HepG2 (cell line): ENCODE data around the gene SNAP47. TPM values are rescaled to one million over a fixed set of nuclear protein-coding genes. Genes with fewer than 3 reads are reported as not detected.

Source experiments
- BHLHE40 ChIP-seq: IDR thresholded peaks from 2 replicates; pipeline ENCODE4 v1.6.1; 2011; ENCODE audit warnings: low read length, improper control_type of control experiment
- CENPBD1 ChIP-seq: sonication (generic); formaldehyde crosslinking; IDR thresholded peaks from 2 replicates; pipeline ENCODE4 v1.8.0; 2022; ENCODE audit warnings: missing genetic modification reagents, low read depth, mild to moderate bottlenecking, borderline replicate concordance
- MLXIP ChIP-seq: sonication (generic); formaldehyde crosslinking; IDR thresholded peaks from 2 replicates; pipeline ENCODE4 v1.9.0; 2021; ENCODE audit warnings: missing genetic modification reagents, borderline replicate concordance
- TIGD3 ChIP-seq: sonication (generic); formaldehyde crosslinking; IDR thresholded peaks from 2 replicates; pipeline ENCODE4 v1.5.1; 2020; ENCODE audit warnings: mild to moderate bottlenecking, missing genetic modification reagents, borderline replicate concordance
- ZNF362 ChIP-seq: sonication (generic); formaldehyde crosslinking; IDR thresholded peaks from 2 replicates; pipeline ENCODE4 v1.4.0; 2020; ENCODE audit warnings: missing genetic modification reagents, mild to moderate bottlenecking, borderline replicate concordance
- polyA plus RNA-seq, 8 experiments: library from polyadenylated mRNA; depleted of rRNA in 3 of 8; stranded (reverse) in 7 of 8; unstranded in 1 of 8; fragments of >200 nt; fragmentation: Illumina TruSeq in 4 of 8; extraction: Trizol in 4 of 8; gene quantifications; 2 replicates each; pipeline versions ENCODE4 v1.2.1 to v1.2.3, GENCODE V29; 2011 to 2016; ENCODE audit warnings: low read depth in 4 of 8, missing spikeins in 1 of 8, mixed read lengths in 1 of 8; ENCODE audit not compliant: insufficient read depth in 1 of 8
- total RNA-seq, 5 experiments: library from RNA; depleted of rRNA; stranded (reverse); fragments of >200 nt; fragmentation: Illumina TruSeq; extraction: Trizol; gene quantifications; 2 replicates each; pipeline ENCODE4 v1.2.3, GENCODE V29; 2016; ENCODE audit warnings: low read depth in 1 of 5

The SNAP47 gene
- total and polyA plus RNA-seq, 2 of the 13 experiments (the other 11 are each of a cell fraction or from before 2014, with no cell fraction given) = 13.6 to 25.1 TPM

- TF ChIP-seq ZNF362 (CRISPR knock-in tag) (no peak), CENPBD1 (CRISPR knock-in tag) (no peak), MLXIP (CRISPR knock-in tag) (no peak), BHLHE40 (no peak), TIGD3 (CRISPR knock-in tag) (no peak)
These were observed 50.0 kb downstream of the SNAP47 start (continued) for GRCh38 chr1:227785094-227785804.
